GM23338 (cell line): ENCODE measurements around the gene ZBTB20. TPM values are rescaled to one million over a fixed set of nuclear protein-coding genes. Genes with fewer than 3 reads are reported as not detected.

Source experiments
- ATAC-seq: fragments of 200-7000 bp; cut with Tn5 transposase; 3 replicates; pipeline ENCODE4 v1.9.1; 2020
- DNase-seq: peaks from one replicate; pipeline ENCODE4 v3.0.0-alpha.2; 2015; ENCODE audit warnings: low spot score
- H2AFZ ChIP-seq: fragments of 200-600 bp; sonication (generic); 2 replicates; pipeline ENCODE4 v1.8.0; 2016; ENCODE audit warnings: antibody characterized with exemption, mild to moderate bottlenecking, moderate library complexity
- H3F3A ChIP-seq: fragments of 200-600 bp; sonication (generic); replicated peaks from 2 replicates; pipeline ENCODE4 v1.8.0; 2017; ENCODE audit warnings: antibody characterized with exemption, mixed run types, low read depth
- H3K27ac ChIP-seq: fragments of 200-600 bp; sonication (generic); 2 replicates; pipeline ENCODE4 v1.6.1; 2016; ENCODE audit warnings: low read depth
- H3K27me3 ChIP-seq: fragments of 200-600 bp; sonication (generic); 2 replicates; pipeline ENCODE4 v1.8.0; 2016; ENCODE audit warnings: mild to moderate bottlenecking, mixed run types, moderate library complexity; ENCODE audit not compliant: insufficient read depth
- H3K36me3 ChIP-seq: fragments of 200-600 bp; sonication (generic); 2 replicates; pipeline ENCODE4 v1.8.0; 2016; ENCODE audit warnings: mild to moderate bottlenecking; ENCODE audit not compliant: insufficient read depth
- H3K4me1 ChIP-seq: fragments of 200-600 bp; sonication (generic); 2 replicates; pipeline ENCODE4 v1.8.0; 2016; ENCODE audit warnings: mild to moderate bottlenecking, moderate library complexity; ENCODE audit not compliant: insufficient read depth
- H3K4me2 ChIP-seq: fragments of 200-600 bp; sonication (generic); 2 replicates; pipeline ENCODE4 v1.7.1; 2017; ENCODE audit warnings: mixed run types
- H3K4me3 ChIP-seq: fragments of 200-600 bp; sonication (generic); 2 replicates; pipeline ENCODE4 v1.6.1; 2016; ENCODE audit warnings: mixed run types
- H3K79me2 ChIP-seq: fragments of 200-600 bp; sonication (generic); replicated peaks from 2 replicates; pipeline ENCODE4 v1.8.0; 2017; ENCODE audit warnings: mild to moderate bottlenecking; ENCODE audit not compliant: insufficient read depth
- H3K9me2 ChIP-seq: fragments of 200-600 bp; sonication (generic); 2 replicates; pipeline ENCODE4 v1.8.0; 2017; ENCODE audit not compliant: insufficient read depth
- H4K20me1 ChIP-seq: fragments of 200-600 bp; sonication (generic); replicated peaks from 2 replicates; pipeline ENCODE4 v1.8.0; 2017; ENCODE audit warnings: mild to moderate bottlenecking; ENCODE audit not compliant: insufficient read depth
- H3K27ac Mint-ChIP-seq: 2 replicates; pipeline ENCODE4 v1.8.0; 2020; ENCODE audit warnings: inconsistent platforms, mild to moderate bottlenecking, moderate library complexity, mixed read lengths
- H3K27me3 Mint-ChIP-seq: 3 replicates; pipeline ENCODE4 v1.8.0; 2022; ENCODE audit warnings: low read depth, mild to moderate bottlenecking, moderate library complexity, mixed read lengths, inconsistent platforms; ENCODE audit not compliant: insufficient read depth, poor library complexity
- H3K36me3 Mint-ChIP-seq: 3 replicates; pipeline ENCODE4 v1.8.0; 2021; ENCODE audit warnings: low read depth, mild to moderate bottlenecking, inconsistent platforms, moderate library complexity, mixed read lengths
- H3K4me1 Mint-ChIP-seq: 3 replicates; pipeline ENCODE4 v1.8.0; 2020; ENCODE audit warnings: mild to moderate bottlenecking, inconsistent platforms, mixed read lengths
- H3K4me3 Mint-ChIP-seq: 3 replicates; pipeline ENCODE4 v1.8.0; 2021; ENCODE audit warnings: moderate library complexity, mild to moderate bottlenecking, inconsistent platforms, mixed read lengths
- H3K9me3 Mint-ChIP-seq: 3 replicates; pipeline ENCODE4 v1.8.0; 2020; ENCODE audit warnings: moderate library complexity, mild to moderate bottlenecking, inconsistent platforms, mixed read lengths
- CREB1 ChIP-seq: fragments of 250-450 bp; sonication (Bioruptor Pico); IDR thresholded peaks from 2 replicates; pipeline ENCODE4 v1.5.0; 2020; ENCODE audit warnings: low read depth, mild to moderate bottlenecking, moderate library complexity
- EZH2 ChIP-seq: fragments of 200-600 bp; sonication (generic); IDR thresholded peaks from one replicate; pipeline ENCODE4 v1.8.0; 2017; ENCODE audit warnings: antibody characterized with exemption, mild to moderate bottlenecking, low read depth; ENCODE audit not compliant: unreplicated experiment
- EZH2phosphoT487 ChIP-seq: fragments of 200-600 bp; sonication (generic); IDR thresholded peaks from one replicate; pipeline ENCODE4 v1.8.1; 2018; ENCODE audit warnings: antibody characterized with exemption; ENCODE audit not compliant: unreplicated experiment
- JUNB ChIP-seq: IDR thresholded peaks from one replicate; pipeline ENCODE4 v1.6.1; 2016; ENCODE audit warnings: antibody characterized with exemption; ENCODE audit not compliant: unreplicated experiment
- NANOG ChIP-seq: IDR thresholded peaks from 2 replicates; pipeline ENCODE4 v1.6.1; 2016; ENCODE audit warnings: antibody characterized with exemption, borderline replicate concordance
- POLR2AphosphoS5 ChIP-seq: IDR thresholded peaks from 2 replicates; pipeline ENCODE4 v1.6.1; 2016; ENCODE audit warnings: antibody characterized with exemption, low read depth
- STAT1 ChIP-seq: IDR thresholded peaks from one replicate; pipeline ENCODE4 v1.6.1; 2016; ENCODE audit warnings: antibody characterized with exemption; ENCODE audit not compliant: unreplicated experiment
- ZNF114 ChIP-seq: fragments of 250-450 bp; sonication (Bioruptor Pico); IDR thresholded peaks from 2 replicates; pipeline ENCODE4 v1.5.0; 2020; ENCODE audit warnings: mild to moderate bottlenecking, moderate library complexity
- ZNF331 ChIP-seq: fragments of 250-450 bp; sonication (Bioruptor Pico); IDR thresholded peaks from 2 replicates; pipeline ENCODE4 v1.5.0; 2020; ENCODE audit warnings: low read depth, mild to moderate bottlenecking, moderate library complexity
- polyA plus RNA-seq: library from polyadenylated mRNA; unstranded; fragments of >200 nt; fragmentation: Nextera tagmentation; extraction: Ambion mirVana; gene quantifications from 2 replicates; pipeline ENCODE4 v1.2.1, GENCODE V29; 2016
- total RNA-seq: library from RNA; depleted of rRNA; stranded (reverse); fragments of >200 nt; shearing (Covaris generic); gene quantifications from 2 replicates; pipeline ENCODE4 v1.2.3, GENCODE V29; 2014
- TF ChIP-seq, protein P1 (sequence below): IDR thresholded peaks from one replicate; pipeline ENCODE4 v1.6.1; 2018; ENCODE audit warnings: antibody characterized with exemption; ENCODE audit not compliant: unreplicated experiment
- TF ChIP-seq, protein P2 (sequence below): fragments of 250-450 bp; sonication (Bioruptor Pico); IDR thresholded peaks from 2 replicates; pipeline ENCODE4 v1.5.0; 2020; ENCODE audit warnings: mild to moderate bottlenecking, moderate library complexity
- TF ChIP-seq, protein P3 (sequence below), 2 experiments: fragments of 200-600 bp in 1 of 2; sonication (generic) in 1 of 2; conservative IDR thresholded peaks; 2 replicates each; pipeline versions ENCODE4 v1.5.1 to v1.6.1; 2016 to 2017; ENCODE audit warnings: antibody characterized with exemption in 2 of 2, low read depth in 2 of 2, mild to moderate bottlenecking in 2 of 2, moderate library complexity in 1 of 2
- TF ChIP-seq, protein P4 (sequence below): IDR thresholded peaks from 2 replicates; pipeline ENCODE4 v1.6.1; 2016; ENCODE audit warnings: antibody characterized with exemption

Gene ZBTB20
- total and polyA plus RNA-seq, 2 experiments from 2014 or later: 2.0 to 3.3 TPM

DNA sequence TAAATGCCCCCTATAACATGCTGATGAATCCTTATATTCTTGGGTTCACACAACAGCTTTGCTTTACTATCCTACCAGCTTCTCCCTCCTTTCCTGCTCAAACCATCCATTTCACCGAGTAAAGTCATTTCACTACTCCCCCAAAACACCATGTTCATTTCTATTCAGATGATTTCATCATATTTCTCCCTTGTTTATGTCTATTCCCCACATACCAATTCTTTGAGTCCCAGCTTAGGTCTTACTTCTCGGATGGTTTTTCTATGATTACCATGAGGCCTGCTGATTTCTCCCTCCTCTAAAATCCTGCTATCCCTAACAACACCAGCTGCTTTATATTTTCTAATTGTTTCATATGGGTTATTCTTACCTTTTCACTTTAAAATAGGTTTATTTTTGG lies 621.8 kb downstream of the ZBTB20 start:
- Histone ChIP-seq H3K36me3 (no peaks in the 10 kb centered on the region), H3K27me3 (no peaks in the 10 kb centered on the region), H3K79me2 (no peaks in the 10 kb centered on the region), H3F3A (no peaks in the 10 kb centered on the region), H3K4me1 (peaks cover 4% of the 10 kb centered on the region), H2AFZ (no peak overlapping the region; the same call in 1 of the 2 replicates), H3K4me2 (no peak overlapping the region), H3K4me3 (no peak overlapping the region), H3K27ac (no peak overlapping the region), H3K9me2 (no peaks in the 10 kb centered on the region), H4K20me1 (no peaks in the 10 kb centered on the region)
- H3K4me3 Mint-ChIP-seq: no peak overlapping the region
- H3K27ac Mint-ChIP-seq: no peak overlapping the region
- H3K4me1 Mint-ChIP-seq: peaks cover 3% of the 10 kb centered on the region; the same call in 2 of the 3 replicates
- DNase-seq: no peak
- no peaks in the 10 kb centered on the region for H3K36me3 Mint-ChIP-seq
- no peaks in the 10 kb centered on the region for H3K27me3 Mint-ChIP-seq
- no peaks in the 10 kb centered on the region for H3K9me3 Mint-ChIP-seq
- TF ChIP-seq, protein P1, sequence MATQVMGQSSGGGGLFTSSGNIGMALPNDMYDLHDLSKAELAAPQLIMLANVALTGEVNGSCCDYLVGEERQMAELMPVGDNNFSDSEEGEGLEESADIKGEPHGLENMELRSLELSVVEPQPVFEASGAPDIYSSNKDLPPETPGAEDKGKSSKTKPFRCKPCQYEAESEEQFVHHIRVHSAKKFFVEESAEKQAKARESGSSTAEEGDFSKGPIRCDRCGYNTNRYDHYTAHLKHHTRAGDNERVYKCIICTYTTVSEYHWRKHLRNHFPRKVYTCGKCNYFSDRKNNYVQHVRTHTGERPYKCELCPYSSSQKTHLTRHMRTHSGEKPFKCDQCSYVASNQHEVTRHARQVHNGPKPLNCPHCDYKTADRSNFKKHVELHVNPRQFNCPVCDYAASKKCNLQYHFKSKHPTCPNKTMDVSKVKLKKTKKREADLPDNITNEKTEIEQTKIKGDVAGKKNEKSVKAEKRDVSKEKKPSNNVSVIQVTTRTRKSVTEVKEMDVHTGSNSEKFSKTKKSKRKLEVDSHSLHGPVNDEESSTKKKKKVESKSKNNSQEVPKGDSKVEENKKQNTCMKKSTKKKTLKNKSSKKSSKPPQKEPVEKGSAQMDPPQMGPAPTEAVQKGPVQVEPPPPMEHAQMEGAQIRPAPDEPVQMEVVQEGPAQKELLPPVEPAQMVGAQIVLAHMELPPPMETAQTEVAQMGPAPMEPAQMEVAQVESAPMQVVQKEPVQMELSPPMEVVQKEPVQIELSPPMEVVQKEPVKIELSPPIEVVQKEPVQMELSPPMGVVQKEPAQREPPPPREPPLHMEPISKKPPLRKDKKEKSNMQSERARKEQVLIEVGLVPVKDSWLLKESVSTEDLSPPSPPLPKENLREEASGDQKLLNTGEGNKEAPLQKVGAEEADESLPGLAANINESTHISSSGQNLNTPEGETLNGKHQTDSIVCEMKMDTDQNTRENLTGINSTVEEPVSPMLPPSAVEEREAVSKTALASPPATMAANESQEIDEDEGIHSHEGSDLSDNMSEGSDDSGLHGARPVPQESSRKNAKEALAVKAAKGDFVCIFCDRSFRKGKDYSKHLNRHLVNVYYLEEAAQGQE: no peak
- TF ChIP-seq, protein P2, sequence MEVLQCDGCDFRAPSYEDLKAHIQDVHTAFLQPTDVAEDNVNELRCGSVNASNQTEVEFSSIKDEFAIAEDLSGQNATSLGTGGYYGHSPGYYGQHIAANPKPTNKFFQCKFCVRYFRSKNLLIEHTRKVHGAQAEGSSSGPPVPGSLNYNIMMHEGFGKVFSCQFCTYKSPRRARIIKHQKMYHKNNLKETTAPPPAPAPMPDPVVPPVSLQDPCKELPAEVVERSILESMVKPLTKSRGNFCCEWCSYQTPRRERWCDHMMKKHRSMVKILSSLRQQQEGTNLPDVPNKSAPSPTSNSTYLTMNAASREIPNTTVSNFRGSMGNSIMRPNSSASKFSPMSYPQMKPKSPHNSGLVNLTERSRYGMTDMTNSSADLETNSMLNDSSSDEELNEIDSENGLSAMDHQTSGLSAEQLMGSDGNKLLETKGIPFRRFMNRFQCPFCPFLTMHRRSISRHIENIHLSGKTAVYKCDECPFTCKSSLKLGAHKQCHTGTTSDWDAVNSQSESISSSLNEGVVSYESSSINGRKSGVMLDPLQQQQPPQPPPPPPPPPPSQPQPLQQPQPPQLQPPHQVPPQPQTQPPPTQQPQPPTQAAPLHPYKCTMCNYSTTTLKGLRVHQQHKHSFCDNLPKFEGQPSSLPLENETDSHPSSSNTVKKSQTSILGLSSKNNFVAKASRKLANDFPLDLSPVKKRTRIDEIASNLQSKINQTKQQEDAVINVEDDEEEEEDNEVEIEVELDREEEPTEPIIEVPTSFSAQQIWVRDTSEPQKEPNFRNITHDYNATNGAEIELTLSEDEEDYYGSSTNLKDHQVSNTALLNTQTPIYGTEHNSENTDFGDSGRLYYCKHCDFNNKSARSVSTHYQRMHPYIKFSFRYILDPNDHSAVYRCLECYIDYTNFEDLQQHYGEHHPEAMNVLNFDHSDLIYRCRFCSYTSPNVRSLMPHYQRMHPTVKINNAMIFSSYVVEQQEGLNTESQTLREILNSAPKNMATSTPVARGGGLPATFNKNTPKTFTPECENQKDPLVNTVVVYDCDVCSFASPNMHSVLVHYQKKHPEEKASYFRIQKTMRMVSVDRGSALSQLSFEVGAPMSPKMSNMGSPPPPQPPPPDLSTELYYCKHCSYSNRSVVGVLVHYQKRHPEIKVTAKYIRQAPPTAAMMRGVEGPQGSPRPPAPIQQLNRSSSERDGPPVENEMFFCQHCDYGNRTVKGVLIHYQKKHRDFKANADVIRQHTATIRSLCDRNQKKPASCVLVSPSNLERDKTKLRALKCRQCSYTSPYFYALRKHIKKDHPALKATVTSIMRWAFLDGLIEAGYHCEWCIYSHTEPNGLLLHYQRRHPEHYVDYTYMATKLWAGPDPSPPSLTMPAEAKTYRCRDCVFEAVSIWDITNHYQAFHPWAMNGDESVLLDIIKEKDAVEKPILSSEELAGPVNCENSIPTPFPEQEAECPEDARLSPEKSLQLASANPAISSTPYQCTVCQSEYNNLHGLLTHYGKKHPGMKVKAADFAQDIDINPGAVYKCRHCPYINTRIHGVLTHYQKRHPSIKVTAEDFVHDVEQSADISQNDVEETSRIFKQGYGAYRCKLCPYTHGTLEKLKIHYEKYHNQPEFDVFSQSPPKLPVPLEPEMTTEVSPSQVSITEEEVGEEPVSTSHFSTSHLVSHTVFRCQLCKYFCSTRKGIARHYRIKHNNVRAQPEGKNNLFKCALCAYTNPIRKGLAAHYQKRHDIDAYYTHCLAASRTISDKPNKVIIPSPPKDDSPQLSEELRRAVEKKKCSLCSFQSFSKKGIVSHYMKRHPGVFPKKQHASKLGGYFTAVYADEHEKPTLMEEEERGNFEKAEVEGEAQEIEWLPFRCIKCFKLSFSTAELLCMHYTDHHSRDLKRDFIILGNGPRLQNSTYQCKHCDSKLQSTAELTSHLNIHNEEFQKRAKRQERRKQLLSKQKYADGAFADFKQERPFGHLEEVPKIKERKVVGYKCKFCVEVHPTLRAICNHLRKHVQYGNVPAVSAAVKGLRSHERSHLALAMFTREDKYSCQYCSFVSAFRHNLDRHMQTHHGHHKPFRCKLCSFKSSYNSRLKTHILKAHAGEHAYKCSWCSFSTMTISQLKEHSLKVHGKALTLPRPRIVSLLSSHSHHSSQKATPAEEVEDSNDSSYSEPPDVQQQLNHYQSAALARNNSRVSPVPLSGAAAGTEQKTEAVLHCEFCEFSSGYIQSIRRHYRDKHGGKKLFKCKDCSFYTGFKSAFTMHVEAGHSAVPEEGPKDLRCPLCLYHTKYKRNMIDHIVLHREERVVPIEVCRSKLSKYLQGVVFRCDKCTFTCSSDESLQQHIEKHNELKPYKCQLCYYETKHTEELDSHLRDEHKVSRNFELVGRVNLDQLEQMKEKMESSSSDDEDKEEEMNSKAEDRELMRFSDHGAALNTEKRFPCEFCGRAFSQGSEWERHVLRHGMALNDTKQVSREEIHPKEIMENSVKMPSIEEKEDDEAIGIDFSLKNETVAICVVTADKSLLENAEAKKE (CRISPR knock-in tag): no peak
- TF ChIP-seq POLR2AphosphoS5 (no peak), JUNB (no peak), ZNF114 (CRISPR knock-in tag) (no peak), NANOG (no peak), STAT1 (no peak), CREB1 (CRISPR knock-in tag) (no peak), EZH2phosphoT487 (no peak), ZNF331 (CRISPR knock-in tag) (no peak), EZH2 (no peak)
- TF ChIP-seq, protein P3, sequence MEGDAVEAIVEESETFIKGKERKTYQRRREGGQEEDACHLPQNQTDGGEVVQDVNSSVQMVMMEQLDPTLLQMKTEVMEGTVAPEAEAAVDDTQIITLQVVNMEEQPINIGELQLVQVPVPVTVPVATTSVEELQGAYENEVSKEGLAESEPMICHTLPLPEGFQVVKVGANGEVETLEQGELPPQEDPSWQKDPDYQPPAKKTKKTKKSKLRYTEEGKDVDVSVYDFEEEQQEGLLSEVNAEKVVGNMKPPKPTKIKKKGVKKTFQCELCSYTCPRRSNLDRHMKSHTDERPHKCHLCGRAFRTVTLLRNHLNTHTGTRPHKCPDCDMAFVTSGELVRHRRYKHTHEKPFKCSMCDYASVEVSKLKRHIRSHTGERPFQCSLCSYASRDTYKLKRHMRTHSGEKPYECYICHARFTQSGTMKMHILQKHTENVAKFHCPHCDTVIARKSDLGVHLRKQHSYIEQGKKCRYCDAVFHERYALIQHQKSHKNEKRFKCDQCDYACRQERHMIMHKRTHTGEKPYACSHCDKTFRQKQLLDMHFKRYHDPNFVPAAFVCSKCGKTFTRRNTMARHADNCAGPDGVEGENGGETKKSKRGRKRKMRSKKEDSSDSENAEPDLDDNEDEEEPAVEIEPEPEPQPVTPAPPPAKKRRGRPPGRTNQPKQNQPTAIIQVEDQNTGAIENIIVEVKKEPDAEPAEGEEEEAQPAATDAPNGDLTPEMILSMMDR (conservative IDR thresholded peaks at IDR 0.05; ENCODE audit: low read depth in 2 of 2): no peak
- TF ChIP-seq, protein P4, sequence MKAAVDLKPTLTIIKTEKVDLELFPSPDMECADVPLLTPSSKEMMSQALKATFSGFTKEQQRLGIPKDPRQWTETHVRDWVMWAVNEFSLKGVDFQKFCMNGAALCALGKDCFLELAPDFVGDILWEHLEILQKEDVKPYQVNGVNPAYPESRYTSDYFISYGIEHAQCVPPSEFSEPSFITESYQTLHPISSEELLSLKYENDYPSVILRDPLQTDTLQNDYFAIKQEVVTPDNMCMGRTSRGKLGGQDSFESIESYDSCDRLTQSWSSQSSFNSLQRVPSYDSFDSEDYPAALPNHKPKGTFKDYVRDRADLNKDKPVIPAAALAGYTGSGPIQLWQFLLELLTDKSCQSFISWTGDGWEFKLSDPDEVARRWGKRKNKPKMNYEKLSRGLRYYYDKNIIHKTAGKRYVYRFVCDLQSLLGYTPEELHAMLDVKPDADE: no peak
- no peak for ATAC-seq
